ENCODE results near the gene KRT15. TPM values are rescaled to one million over a fixed set of nuclear protein-coding genes. Genes with fewer than 3 reads are reported as not detected.
A peak's percentile ranks its signal among the peaks of the same experiment; 100 is the strongest.

KRT15 gene
- total and polyA plus RNA-seq, 9 of the 15 experiments (the other 6 are each of a cell fraction or from before 2014, with no cell fraction given) = 0.28 to 4.4 (median 0.56) TPM

DNA sequence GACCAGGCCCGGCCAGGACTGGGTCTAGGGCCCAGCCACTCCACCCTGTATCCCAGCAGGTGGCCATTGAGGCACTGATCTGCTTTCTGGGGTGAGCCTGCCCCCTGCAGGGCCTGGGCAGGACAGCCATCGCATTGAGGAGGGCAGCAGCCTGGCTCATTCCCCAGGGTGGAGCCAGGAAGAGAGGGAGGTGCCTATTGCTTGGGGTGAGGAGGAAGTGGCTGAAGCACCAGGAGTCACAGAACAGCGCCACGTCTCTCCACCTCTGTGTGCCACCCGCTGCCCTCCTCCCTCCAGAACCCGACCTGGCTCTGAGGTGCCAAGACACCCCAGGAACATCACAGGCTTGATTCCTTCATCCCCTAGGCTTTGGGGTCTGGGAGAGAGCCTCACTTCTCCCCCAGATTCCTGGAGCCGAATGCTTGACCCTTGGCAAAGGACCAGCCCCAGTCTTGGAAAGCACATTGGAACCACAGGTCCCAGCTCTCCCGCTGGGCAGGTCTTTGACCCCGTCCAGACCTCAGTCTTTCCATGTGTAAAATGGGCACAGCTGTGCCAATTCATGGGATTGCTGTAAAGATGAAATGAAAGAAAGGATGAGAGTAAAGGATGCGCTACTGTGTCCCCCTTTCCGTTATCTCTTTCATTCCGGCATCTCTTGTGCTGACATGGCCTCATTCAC is 21.7 kb downstream of the KRT15 start (continued):
- TF ChIP-seq, protein P1, sequence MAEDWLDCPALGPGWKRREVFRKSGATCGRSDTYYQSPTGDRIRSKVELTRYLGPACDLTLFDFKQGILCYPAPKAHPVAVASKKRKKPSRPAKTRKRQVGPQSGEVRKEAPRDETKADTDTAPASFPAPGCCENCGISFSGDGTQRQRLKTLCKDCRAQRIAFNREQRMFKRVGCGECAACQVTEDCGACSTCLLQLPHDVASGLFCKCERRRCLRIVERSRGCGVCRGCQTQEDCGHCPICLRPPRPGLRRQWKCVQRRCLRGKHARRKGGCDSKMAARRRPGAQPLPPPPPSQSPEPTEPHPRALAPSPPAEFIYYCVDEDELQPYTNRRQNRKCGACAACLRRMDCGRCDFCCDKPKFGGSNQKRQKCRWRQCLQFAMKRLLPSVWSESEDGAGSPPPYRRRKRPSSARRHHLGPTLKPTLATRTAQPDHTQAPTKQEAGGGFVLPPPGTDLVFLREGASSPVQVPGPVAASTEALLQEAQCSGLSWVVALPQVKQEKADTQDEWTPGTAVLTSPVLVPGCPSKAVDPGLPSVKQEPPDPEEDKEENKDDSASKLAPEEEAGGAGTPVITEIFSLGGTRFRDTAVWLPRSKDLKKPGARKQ (CRISPR knock-in tag; IDR thresholded peaks at IDR 0.05) = no peak
- no peak for TF ChIP-seq MCM5 (IDR thresholded peaks at IDR 0.05; ENCODE audit: low read depth)
- no peak for TF ChIP-seq KLF13 (tag; IDR thresholded peaks at IDR 0.05; ENCODE audit: borderline replicate concordance, low read depth)
- TF ChIP-seq ZFPM2 (CRISPR knock-in tag; IDR thresholded peaks at IDR 0.05) = no peak
- no peak for TF ChIP-seq NBN (IDR thresholded peaks at IDR 0.05; ENCODE audit: low read depth)
- no peak for TF ChIP-seq MED1 (CRISPR knock-in tag; IDR thresholded peaks at IDR 0.05; ENCODE audit: borderline replicate concordance)
- no peak for TF ChIP-seq MCM7 (IDR thresholded peaks at IDR 0.05)
- TF ChIP-seq, protein P2, sequence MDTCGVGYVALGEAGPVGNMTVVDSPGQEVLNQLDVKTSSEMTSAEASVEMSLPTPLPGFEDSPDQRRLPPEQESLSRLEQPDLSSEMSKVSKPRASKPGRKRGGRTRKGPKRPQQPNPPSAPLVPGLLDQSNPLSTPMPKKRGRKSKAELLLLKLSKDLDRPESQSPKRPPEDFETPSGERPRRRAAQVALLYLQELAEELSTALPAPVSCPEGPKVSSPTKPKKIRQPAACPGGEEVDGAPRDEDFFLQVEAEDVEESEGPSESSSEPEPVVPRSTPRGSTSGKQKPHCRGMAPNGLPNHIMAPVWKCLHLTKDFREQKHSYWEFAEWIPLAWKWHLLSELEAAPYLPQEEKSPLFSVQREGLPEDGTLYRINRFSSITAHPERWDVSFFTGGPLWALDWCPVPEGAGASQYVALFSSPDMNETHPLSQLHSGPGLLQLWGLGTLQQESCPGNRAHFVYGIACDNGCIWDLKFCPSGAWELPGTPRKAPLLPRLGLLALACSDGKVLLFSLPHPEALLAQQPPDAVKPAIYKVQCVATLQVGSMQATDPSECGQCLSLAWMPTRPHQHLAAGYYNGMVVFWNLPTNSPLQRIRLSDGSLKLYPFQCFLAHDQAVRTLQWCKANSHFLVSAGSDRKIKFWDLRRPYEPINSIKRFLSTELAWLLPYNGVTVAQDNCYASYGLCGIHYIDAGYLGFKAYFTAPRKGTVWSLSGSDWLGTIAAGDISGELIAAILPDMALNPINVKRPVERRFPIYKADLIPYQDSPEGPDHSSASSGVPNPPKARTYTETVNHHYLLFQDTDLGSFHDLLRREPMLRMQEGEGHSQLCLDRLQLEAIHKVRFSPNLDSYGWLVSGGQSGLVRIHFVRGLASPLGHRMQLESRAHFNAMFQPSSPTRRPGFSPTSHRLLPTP (IDR thresholded peaks at IDR 0.05; ENCODE audit: borderline replicate concordance, extremely low read depth, insufficient read length) = no peak
- TF ChIP-seq CXXC5 (CRISPR knock-in tag; IDR thresholded peaks at IDR 0.05) = peak; percentile 36; the same call in 1 of the 2 replicates
- TF ChIP-seq TEAD1 (CRISPR knock-in tag; IDR thresholded peaks at IDR 0.05) = no peak
- TF ChIP-seq, protein P3, sequence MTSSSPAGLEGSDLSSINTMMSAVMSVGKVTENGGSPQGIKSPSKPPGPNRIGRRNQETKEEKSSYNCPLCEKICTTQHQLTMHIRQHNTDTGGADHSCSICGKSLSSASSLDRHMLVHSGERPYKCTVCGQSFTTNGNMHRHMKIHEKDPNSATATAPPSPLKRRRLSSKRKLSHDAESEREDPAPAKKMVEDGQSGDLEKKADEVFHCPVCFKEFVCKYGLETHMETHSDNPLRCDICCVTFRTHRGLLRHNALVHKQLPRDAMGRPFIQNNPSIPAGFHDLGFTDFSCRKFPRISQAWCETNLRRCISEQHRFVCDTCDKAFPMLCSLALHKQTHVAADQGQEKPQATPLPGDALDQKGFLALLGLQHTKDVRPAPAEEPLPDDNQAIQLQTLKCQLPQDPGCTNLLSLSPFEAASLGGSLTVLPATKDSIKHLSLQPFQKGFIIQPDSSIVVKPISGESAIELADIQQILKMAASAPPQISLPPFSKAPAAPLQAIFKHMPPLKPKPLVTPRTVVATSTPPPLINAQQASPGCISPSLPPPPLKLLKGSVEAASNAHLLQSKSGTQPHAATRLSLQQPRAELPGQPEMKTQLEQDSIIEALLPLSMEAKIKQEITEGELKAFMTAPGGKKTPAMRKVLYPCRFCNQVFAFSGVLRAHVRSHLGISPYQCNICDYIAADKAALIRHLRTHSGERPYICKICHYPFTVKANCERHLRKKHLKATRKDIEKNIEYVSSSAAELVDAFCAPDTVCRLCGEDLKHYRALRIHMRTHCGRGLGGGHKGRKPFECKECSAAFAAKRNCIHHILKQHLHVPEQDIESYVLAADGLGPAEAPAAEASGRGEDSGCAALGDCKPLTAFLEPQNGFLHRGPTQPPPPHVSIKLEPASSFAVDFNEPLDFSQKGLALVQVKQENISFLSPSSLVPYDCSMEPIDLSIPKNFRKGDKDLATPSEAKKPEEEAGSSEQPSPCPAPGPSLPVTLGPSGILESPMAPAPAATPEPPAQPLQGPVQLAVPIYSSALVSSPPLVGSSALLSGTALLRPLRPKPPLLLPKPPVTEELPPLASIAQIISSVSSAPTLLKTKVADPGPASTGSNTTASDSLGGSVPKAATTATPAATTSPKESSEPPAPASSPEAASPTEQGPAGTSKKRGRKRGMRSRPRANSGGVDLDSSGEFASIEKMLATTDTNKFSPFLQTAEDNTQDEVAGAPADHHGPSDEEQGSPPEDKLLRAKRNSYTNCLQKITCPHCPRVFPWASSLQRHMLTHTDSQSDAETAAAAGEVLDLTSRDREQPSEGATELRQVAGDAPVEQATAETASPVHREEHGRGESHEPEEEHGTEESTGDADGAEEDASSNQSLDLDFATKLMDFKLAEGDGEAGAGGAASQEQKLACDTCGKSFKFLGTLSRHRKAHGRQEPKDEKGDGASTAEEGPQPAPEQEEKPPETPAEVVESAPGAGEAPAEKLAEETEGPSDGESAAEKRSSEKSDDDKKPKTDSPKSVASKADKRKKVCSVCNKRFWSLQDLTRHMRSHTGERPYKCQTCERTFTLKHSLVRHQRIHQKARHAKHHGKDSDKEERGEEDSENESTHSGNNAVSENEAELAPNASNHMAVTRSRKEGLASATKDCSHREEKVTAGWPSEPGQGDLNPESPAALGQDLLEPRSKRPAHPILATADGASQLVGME (CRISPR knock-in tag; IDR thresholded peaks at IDR 0.05) = no peak
- TF ChIP-seq FOSL1 (tag; conservative IDR thresholded peaks at IDR 0.05) = 0 out of 2 replicates have a peak, but pooled peaks have one; percentile 21
- no peak for TF ChIP-seq SIN3A (IDR thresholded peaks at IDR 0.05; ENCODE audit: borderline replicate concordance in 2 of 2, control insufficient read depth in 1 of 2, low read depth in 2 of 2, low read length in 2 of 2)
- no peak for TF ChIP-seq CEBPB (tag; IDR thresholded peaks at IDR 0.05)
- no peak for TF ChIP-seq HMG20A (CRISPR knock-in tag; conservative IDR thresholded peaks at IDR 0.05)
- no peak for TF ChIP-seq TRIM28 (IDR thresholded peaks at IDR 0.05)
